HCT116 (cell line): ENCODE data around the gene STAMBP. TPM values are rescaled to one million over a fixed set of nuclear protein-coding genes. Genes with fewer than 3 reads are reported as not detected.

Source experiments
- ATAC-seq: fragments of 200-7000 bp; cut with Tn5 transposase; 2 replicates; pipeline ENCODE4 v1.9.1; 2020; ENCODE audit warnings: mild to moderate bottlenecking, moderate library complexity
- BruUV-seq: library from RNA; stranded (reverse); fragments of 400-500 nt; replicated peaks from 2 replicates; lab custom pipeline; 2021; lab: Mats Ljungman, UMichigan
- CTCF ChIA-PET: fragments of 300-600 bp; sonication (Branson Sonifier 250); formaldehyde crosslinking; loops from one replicate; lab custom pipeline; 2021; ENCODE audit warnings: antibody characterized with exemption; lab: Charles Lee
- POLR2A ChIA-PET: fragments of 300-600, 350-600 bp; sonication (Branson Sonifier 250); formaldehyde crosslinking; loops from one replicate; lab custom pipeline; 2021; ENCODE audit warnings: antibody characterized with exemption; lab: Charles Lee
- RAD21 ChIA-PET, 2 experiments: fragments of 300-600 bp; sonication (Branson Sonifier 250); formaldehyde crosslinking; loops; one replicate each; lab custom pipeline; 2023; ENCODE audit warnings: low total read pairs in 2 of 2; ENCODE audit not compliant: uncharacterized antibody in 2 of 2, unreplicated experiment in 2 of 2, low non-redundant PET in 1 of 2; lab: Charles Lee
- DNase-seq: peaks from one replicate; pipeline ENCODE4 v3.0.0-alpha.2; 2010; ENCODE audit warnings: low read depth, low spot score
- H2AFZ ChIP-seq: fragments of 200-600 bp; shearing (Covaris generic), sonication (generic); 2 replicates; pipeline ENCODE4 v1.6.1; 2017; ENCODE audit warnings: low read depth, mixed run types, mixed read lengths, antibody characterized with exemption, low read length; ENCODE audit not compliant: poor library complexity, severe bottlenecking
- H3K27ac ChIP-seq: 2 replicates; pipeline ENCODE4 v1.5.1; 2012; ENCODE audit warnings: low read depth, low read length
- H3K27me3 ChIP-seq: fragments of 200-600 bp; sonication (generic); 2 replicates; pipeline ENCODE4 v1.6.1; 2016; ENCODE audit warnings: mixed run types, low read length, mixed read lengths; ENCODE audit not compliant: insufficient read depth
- H3K36me3 ChIP-seq, 2 experiments: fragments of 200-500 bp in 1 of 2; fragments of 200-600 bp in 1 of 2; sonication (Bioruptor generic) in 1 of 2; sonication (generic) in 1 of 2; 2 replicates each; pipeline versions ENCODE4 v1.5.1 to v1.6.1; 2014 to 2016; ENCODE audit warnings: low read length in 2 of 2, inconsistent platforms in 1 of 2, mixed read lengths in 1 of 2, mixed run types in 1 of 2; ENCODE audit not compliant: insufficient read depth in 2 of 2, control insufficient read depth in 1 of 2
- H3K4me1 ChIP-seq, 2 experiments: fragments of 200-600 bp in 1 of 2; sonication (generic) in 1 of 2; 2 replicates each; pipeline versions ENCODE4 v1.5.1 to v1.6.1; 2012 to 2017; ENCODE audit warnings: low read length in 2 of 2, inconsistent platforms in 1 of 2, mild to moderate bottlenecking in 1 of 2, mixed read lengths in 1 of 2, mixed run types in 1 of 2, moderate library complexity in 1 of 2; ENCODE audit not compliant: insufficient read depth in 2 of 2, control insufficient read depth in 1 of 2
- H3K4me2 ChIP-seq: fragments of 200-600 bp; sonication (generic); 2 replicates; pipeline ENCODE4 v1.6.1; 2017; ENCODE audit warnings: mixed run types, low read length, mixed read lengths
- H3K4me3 ChIP-seq, 2 experiments: fragments of 200-600 bp in 1 of 2; sonication (generic) in 1 of 2; replicated peaks in 1 of 2; 2 replicates each; pipeline ENCODE4 v1.5.1; 2011 to 2016; ENCODE audit warnings: low read length in 2 of 2, control low read depth in 1 of 2, low read depth in 1 of 2, mild to moderate bottlenecking in 1 of 2, mixed read lengths in 1 of 2, mixed run types in 1 of 2
- H3K79me2 ChIP-seq: fragments of 200-600 bp; sonication (generic); 2 replicates; pipeline ENCODE4 v1.6.1; 2017; ENCODE audit warnings: mild to moderate bottlenecking, mixed run types, low read length, moderate library complexity, mixed read lengths; ENCODE audit not compliant: insufficient read depth
- H3K9ac ChIP-seq: fragments of 200-600 bp; sonication (generic); 2 replicates; pipeline ENCODE4 v1.6.1; 2016; ENCODE audit warnings: low read length, mixed read lengths
- H3K9me2 ChIP-seq: fragments of 200-600 bp; sonication (generic), shearing (Covaris generic); 2 replicates; pipeline ENCODE4 v1.6.1; 2017; ENCODE audit warnings: mixed run types, mild to moderate bottlenecking, moderate library complexity; ENCODE audit not compliant: insufficient read depth
- H3K9me3 ChIP-seq, 2 experiments: fragments of 200-500 bp in 1 of 2; fragments of 200-600 bp in 1 of 2; sonication (Bioruptor generic) in 1 of 2; sonication (generic) in 1 of 2; 2 replicates each; pipeline ENCODE4 v1.6.1; 2014 to 2017; ENCODE audit warnings: low read length in 2 of 2, mixed read lengths in 2 of 2, inconsistent platforms in 1 of 2, low read depth in 1 of 2, mild to moderate bottlenecking in 1 of 2, mixed run types in 1 of 2, moderate library complexity in 1 of 2; ENCODE audit not compliant: control insufficient read depth in 1 of 2, insufficient read depth in 1 of 2
- H4K20me1 ChIP-seq: fragments of 200-600 bp; sonication (generic), shearing (Covaris generic); 2 replicates; pipeline ENCODE4 v1.6.1; 2017; ENCODE audit warnings: mixed run types, mild to moderate bottlenecking, moderate library complexity; ENCODE audit not compliant: insufficient read depth
- ATF3 ChIP-seq: IDR thresholded peaks from 2 replicates; pipeline ENCODE4 v1.6.1; 2012
- CEBPB ChIP-seq: IDR thresholded peaks from 2 replicates; pipeline ENCODE4 v1.6.1; 2012; ENCODE audit warnings: low read depth
- ELF1 ChIP-seq: IDR thresholded peaks from 2 replicates; pipeline ENCODE4 v1.6.1; 2012; ENCODE audit warnings: low read depth, borderline replicate concordance
- EZH2 ChIP-seq: fragments of 200-600 bp; sonication (generic); IDR thresholded peaks from 2 replicates; pipeline ENCODE4 v1.6.1; 2017; ENCODE audit warnings: antibody characterized with exemption, mixed run types
- EZH2phosphoT487 ChIP-seq: fragments of 200-600 bp; IDR thresholded peaks from 2 replicates; pipeline ENCODE4 v1.6.1; 2018; ENCODE audit warnings: antibody characterized with exemption, borderline replicate concordance
- FOSL1 ChIP-seq: IDR thresholded peaks from 2 replicates; pipeline ENCODE4 v1.6.1; 2012; ENCODE audit warnings: low read depth
- JUND ChIP-seq: IDR thresholded peaks from 2 replicates; pipeline ENCODE4 v1.6.1; 2012
- POLR2A ChIP-seq: IDR thresholded peaks from 2 replicates; pipeline ENCODE4 v1.7.0; 2011; ENCODE audit warnings: borderline replicate concordance; ENCODE audit not compliant: insufficient read depth, insufficient read length; ENCODE audit errors: extremely low read depth
- POLR2AphosphoS5 ChIP-seq: IDR thresholded peaks from 2 replicates; pipeline ENCODE4 v1.6.1; 2011; ENCODE audit warnings: mild to moderate bottlenecking, low read depth, low read length, moderate library complexity
- RAD21 ChIP-seq: IDR thresholded peaks from 2 replicates; pipeline ENCODE4 v1.6.1; 2012; ENCODE audit warnings: low read depth, mild to moderate bottlenecking
- REST ChIP-seq: IDR thresholded peaks from 2 replicates; pipeline ENCODE4 v1.6.1; 2012; ENCODE audit warnings: low read depth
- SIN3A ChIP-seq: IDR thresholded peaks from 2 replicates; pipeline ENCODE4 v1.6.1; 2012; ENCODE audit warnings: low read depth
- SP1 ChIP-seq: IDR thresholded peaks from 2 replicates; pipeline ENCODE4 v1.6.1; 2012; ENCODE audit warnings: low read depth
- SRF ChIP-seq: IDR thresholded peaks from 2 replicates; pipeline ENCODE4 v1.6.1; 2012; ENCODE audit warnings: low read depth
- TCF7L2 ChIP-seq: IDR thresholded peaks from 2 replicates; pipeline ENCODE4 v1.7.0; 2011; ENCODE audit warnings: borderline replicate concordance, inconsistent platforms; ENCODE audit not compliant: insufficient read depth, insufficient read length; ENCODE audit errors: extremely low read depth
- YY1 ChIP-seq: IDR thresholded peaks from 2 replicates; pipeline ENCODE4 v1.6.1; 2011; ENCODE audit warnings: low read length, low read depth, moderate library complexity, mild to moderate bottlenecking; ENCODE audit not compliant: insufficient replicate concordance; ENCODE audit errors: extremely low read depth
- ZBTB33 ChIP-seq: IDR thresholded peaks from 2 replicates; pipeline ENCODE4 v1.6.1; 2011; ENCODE audit warnings: mild to moderate bottlenecking, low read length, moderate library complexity; ENCODE audit not compliant: insufficient replicate concordance; ENCODE audit errors: extremely low read depth
- intact Hi-C: fragments of 100-400 bp; cut with micrococcal nuclease; formaldehyde crosslinking; loops from 2 replicates; pipeline ENCODE4 v1.10.0; 2022
- total RNA-seq: library from RNA; stranded (reverse); gene quantifications from one replicate; pipeline ENCODE4 v1.2.1, GENCODE V29; 2021; ENCODE audit not compliant: unreplicated experiment
- TF ChIP-seq, protein P1 (sequence below), 3 experiments: fragments of 200-600 bp in 1 of 3; sonication (generic) in 1 of 3; IDR thresholded peaks in 2 of 3; conservative IDR thresholded peaks in 1 of 3; 2 replicates each; pipeline ENCODE4 v1.5.1; 2012 to 2017; ENCODE audit warnings: low read depth in 2 of 3, low read length in 2 of 3, antibody characterized with exemption in 1 of 3, borderline replicate concordance in 1 of 3, control low read depth in 1 of 3, mild to moderate bottlenecking in 1 of 3, mixed read lengths in 1 of 3, mixed run types in 1 of 3, moderate library complexity in 1 of 3; ENCODE audit not compliant: insufficient read depth in 1 of 3
- TF ChIP-seq, protein P2 (sequence below): IDR thresholded peaks from 2 replicates; pipeline ENCODE4 v1.6.1; 2012

Gene STAMBP
- total RNA-seq, 1 experiment from 2014 or later, result 45.2 TPM

- Histone ChIP-seq H3K9ac (no peak overlapping the region), H3K4me3 (no peak overlapping the region), H3K27ac (no peak overlapping the region), H3K79me2 (no peaks in the 10 kb centered on the region), H3K27me3 (no peaks in the 10 kb centered on the region), H3K9me3 (no peaks in the 10 kb centered on the region), H2AFZ (no peak overlapping the region), H4K20me1 (no peaks in the 10 kb centered on the region), H3K4me2 (no peak overlapping the region), H3K9me2 (no peaks in the 10 kb centered on the region), H3K36me3 (no peaks in the 10 kb centered on the region; a peak in 2 of 4 replicates), H3K4me1 (no peaks in the 10 kb centered on the region)
- POLR2A ChIA-PET, result no interaction called here
- intact Hi-C loops, result no loop called here
- RAD21 ChIA-PET, result no interaction called here
- CTCF ChIA-PET, result no interaction called here
- DNase-seq (no peak), ATAC-seq (no peak)
- no TSS peak for BruUV-seq
- no peak for TF ChIP-seq REST
- TF ChIP-seq ZBTB33, result no peak
- no peak for TF ChIP-seq SP1
- no peak for TF ChIP-seq CEBPB
- TF ChIP-seq POLR2A, result no peak
- TF ChIP-seq YY1, result no peak
- TF ChIP-seq POLR2AphosphoS5, result no peak
- no peak for TF ChIP-seq SRF
- TF ChIP-seq ATF3, result no peak
- no peak for TF ChIP-seq EZH2phosphoT487
- no peak for TF ChIP-seq ELF1
- TF ChIP-seq, protein P1, sequence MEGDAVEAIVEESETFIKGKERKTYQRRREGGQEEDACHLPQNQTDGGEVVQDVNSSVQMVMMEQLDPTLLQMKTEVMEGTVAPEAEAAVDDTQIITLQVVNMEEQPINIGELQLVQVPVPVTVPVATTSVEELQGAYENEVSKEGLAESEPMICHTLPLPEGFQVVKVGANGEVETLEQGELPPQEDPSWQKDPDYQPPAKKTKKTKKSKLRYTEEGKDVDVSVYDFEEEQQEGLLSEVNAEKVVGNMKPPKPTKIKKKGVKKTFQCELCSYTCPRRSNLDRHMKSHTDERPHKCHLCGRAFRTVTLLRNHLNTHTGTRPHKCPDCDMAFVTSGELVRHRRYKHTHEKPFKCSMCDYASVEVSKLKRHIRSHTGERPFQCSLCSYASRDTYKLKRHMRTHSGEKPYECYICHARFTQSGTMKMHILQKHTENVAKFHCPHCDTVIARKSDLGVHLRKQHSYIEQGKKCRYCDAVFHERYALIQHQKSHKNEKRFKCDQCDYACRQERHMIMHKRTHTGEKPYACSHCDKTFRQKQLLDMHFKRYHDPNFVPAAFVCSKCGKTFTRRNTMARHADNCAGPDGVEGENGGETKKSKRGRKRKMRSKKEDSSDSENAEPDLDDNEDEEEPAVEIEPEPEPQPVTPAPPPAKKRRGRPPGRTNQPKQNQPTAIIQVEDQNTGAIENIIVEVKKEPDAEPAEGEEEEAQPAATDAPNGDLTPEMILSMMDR (IDR thresholded peaks at IDR 0.05 in 2 of 3, conservative IDR thresholded peaks at IDR 0.05 in 1 of 3; ENCODE audit: borderline replicate concordance in 1 of 3, insufficient read depth in 1 of 3, low read depth in 2 of 3, low read length in 2 of 3), result no peak
- TF ChIP-seq TCF7L2, result no peak
- TF ChIP-seq FOSL1, result no peak
- no peak for TF ChIP-seq EZH2
- no peak for TF ChIP-seq SIN3A
- TF ChIP-seq JUND, result no peak
- TF ChIP-seq RAD21, result no peak
- TF ChIP-seq, protein P2, sequence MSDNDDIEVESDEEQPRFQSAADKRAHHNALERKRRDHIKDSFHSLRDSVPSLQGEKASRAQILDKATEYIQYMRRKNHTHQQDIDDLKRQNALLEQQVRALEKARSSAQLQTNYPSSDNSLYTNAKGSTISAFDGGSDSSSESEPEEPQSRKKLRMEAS, result no peak
Observed at GRCh38 chr2:73870084-73870483, 41.3 kb downstream of the STAMBP start.
